ENCODE results near the gene REEP5. TPM values are rescaled to one million over a fixed set of nuclear protein-coding genes. Genes with fewer than 3 reads are reported as not detected.
"Not testable (repeated sequence)": the region's sequence is repeated elsewhere in the genome, so short reads cannot be mapped to it uniquely, and the experiment has no call there.

The REEP5 gene
- total RNA-seq, result 52.6 and 94.5 TPM in 2 replicates

DNA sequence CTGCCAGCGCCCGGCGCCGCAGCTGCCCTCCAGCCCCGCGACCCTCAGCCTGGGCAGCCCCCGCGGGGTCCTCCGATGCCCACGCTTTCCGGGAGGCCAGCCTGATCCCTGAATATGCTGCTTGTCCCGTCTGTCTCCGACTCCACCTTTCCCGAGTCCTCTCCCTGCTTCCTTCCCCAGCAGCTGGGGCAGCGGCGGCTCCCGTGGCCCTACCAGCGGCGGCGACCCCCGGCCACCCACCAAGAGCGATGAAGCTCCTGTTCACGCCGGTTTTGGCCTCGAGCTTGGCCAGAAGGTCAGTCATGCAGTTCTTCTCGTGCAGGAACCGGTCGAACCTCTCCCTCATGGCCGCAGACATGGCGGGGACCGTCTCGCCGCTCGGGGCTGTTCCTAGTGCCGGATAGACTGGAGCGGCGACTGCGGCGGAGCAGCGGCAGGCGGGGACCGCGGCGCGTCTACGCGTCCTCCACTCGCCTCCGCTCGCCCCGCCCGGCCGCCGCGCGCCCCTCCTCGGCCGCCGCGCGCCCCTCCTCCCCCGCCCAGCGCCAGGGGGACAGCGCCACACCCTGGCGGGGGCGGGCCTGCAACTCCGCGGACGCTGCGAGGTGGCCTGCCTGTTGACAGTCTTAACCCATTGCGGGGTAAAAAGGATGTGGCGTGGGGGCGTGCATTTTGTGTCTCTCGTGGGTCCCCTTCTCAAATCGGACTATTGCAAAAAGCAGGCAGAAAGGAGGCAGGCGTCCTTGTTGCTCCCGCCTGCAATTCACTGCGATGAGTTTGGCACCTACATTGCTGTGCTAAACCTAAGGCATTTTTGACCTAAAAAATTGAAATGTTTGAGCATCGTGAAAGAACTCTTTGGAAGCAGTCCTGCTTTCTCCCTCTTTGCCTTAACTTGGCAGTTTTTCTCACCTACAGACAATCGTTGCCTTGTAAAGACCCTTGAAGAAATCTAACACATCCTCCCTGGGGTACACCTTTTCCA, at the start of gene REEP5:
REEP5 (minus strand) TSS at position 395 of the 985 bp plus-strand sequence; CDS start at position 358, 37 bp downstream.
- DNase-seq (ENCODE audit: low read depth), result peak; percentile 34

DNA sequence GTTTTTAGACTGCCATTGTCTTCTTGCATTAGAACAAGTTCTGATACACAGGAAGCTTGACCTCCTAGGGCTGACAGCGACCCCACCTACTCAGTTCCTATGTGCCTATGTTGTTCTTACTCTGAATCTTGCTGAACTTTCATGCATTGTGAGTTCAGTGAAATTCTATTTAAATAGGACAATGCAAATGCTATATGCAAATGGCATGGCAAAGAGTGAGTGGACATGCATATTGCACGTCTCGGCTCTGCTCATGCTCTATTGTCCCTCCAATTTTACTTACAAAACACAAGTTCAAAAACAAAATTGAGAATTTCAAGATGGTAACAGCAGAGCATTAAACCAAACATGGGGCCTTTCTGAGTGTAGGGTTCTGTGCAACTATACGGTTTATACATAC, 49.2 kb upstream of the REEP5 start:
- no peak for DNase-seq (ENCODE audit: low read depth)

DNA sequence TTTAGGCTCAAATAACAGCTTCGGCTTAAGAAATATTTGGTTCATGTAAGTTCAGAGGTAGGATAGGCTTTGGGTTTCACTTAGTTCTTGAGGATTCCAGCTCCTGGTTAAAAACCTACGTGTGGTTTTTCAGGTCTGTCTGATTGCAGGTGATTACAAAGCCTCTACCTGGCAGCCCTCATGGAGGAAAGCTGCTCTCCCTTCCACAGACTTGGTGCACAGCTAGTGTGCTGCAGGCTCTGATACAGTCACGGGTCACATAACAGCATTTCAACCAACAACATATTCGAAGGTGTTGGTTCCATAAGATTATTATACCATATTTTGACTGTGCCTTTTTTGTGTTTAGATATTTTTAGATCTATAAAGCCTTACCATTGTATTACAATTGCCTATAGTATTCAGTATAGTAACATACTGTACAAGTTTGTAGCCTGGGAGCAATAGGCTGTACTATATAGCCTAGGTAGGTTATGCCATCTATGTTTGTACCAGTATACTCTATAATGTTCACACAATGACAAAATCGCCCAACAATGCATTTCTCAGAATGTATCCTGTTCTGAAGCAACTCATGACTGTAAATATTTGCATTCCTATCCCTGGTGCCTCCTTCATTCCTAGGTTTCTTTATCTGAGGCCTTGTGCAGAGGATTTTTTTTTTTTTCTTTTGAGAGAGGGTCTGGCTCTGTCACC, 46.5 kb upstream of the REEP5 start:
- no peak for DNase-seq (ENCODE audit: low read depth)

DNA sequence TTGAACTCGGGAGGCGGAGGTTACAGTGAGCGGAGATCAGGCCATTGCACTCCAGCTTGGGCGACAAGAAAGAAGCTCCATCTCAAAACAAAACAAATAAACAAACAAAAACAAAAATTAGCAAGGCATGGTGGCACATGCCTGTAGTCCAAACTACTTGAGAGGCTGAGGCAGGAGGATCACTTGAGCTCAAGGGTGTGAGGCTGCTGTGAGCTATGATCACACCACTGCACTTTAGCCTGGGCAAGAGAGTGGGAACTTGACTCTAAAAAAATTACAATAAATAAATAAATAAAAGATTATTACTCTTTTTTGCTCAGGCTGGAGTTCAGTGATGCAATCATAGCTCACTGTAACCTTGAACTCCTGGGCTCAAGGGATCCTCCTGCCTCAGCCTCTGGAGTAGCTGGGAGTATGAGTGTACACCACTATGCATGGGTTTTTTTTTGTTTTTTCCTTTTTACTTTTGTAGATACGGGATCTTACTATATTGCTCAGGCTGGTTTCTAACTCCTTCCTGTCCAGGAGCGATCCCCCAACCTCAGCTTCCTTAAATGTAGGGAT, 45.6 kb upstream of the REEP5 start:
- DNase-seq (ENCODE audit: low read depth), result no peak

DNA sequence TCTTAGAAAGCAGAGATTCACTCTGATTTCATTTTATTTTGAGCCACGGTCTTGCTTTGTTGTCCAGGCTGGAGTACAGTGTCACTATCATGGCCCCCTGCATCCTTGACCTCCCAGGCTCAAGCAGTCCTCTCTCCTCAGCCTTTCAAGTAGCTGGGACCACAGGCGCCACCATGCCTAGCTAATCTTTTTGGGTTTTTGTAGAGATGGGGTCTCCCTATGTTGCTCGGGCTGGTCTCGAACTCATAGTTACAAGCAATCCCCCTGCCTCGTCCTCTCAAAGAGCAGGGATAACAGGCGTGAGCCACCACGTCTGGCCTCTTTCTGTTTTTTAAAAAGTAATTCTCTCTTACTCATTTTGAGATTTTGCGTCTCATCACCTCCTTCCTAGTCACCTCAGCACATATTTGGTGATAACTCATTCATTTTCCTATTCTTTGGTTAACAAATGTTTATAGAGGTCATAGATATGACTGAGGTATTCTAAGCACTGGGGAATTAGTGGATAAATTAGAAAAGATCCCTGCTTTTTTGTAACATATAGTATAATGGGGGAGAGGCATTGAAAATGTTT, 43.8 kb upstream of the REEP5 start:
- no peak for DNase-seq (ENCODE audit: low read depth)

DNA sequence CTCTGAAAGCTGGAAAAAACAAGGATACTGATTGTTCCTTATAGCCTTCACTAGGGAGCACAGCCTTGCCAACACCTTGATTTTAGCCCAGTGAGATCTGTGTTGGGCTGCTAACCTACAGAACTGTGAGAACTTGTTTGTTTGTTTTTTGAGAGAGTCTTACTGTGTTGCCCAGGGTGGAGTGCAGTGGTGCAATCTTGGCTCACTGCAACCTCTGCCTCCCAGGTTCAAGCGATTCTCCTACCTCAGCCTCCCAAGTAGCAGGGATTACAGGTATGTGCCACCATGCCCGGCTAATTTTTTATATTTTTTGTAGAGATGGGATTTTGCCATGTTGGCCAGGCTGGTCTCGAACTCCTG, 41.3 kb upstream of the REEP5 start:
- not testable (repeated sequence) for DNase-seq (ENCODE audit: low read depth)

DNA sequence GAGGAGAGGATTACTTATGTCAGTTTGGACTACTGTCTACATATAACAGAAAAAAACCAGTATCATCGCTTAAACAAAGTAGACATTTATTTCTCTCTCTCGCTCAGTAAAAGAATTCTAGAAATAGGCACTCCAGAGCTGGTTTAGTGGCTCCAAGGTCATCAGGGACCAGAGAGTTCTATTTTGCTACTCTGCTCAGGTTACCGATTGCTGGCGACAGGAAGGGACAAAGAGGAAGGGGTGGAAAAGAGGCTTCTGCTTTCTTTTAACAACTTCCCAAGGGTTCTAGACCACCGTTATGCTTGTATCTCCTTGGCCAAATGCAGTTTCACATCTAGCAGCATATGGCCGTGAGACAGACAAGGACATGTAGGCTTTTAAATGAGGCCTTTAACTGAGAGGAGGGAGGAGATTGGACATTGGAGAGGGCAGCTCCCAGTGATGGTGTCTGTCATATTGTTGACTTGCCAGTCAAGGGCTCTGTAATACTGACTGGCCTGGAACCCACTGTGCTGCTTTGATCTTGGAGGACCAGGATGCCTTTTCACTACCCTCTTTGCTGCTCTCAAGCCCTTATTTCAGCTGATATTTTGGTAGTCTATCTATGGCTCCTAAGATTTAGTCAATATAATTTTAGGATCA, 39.0 kb upstream of the REEP5 start:
- no peak for DNase-seq (ENCODE audit: low read depth)

DNA sequence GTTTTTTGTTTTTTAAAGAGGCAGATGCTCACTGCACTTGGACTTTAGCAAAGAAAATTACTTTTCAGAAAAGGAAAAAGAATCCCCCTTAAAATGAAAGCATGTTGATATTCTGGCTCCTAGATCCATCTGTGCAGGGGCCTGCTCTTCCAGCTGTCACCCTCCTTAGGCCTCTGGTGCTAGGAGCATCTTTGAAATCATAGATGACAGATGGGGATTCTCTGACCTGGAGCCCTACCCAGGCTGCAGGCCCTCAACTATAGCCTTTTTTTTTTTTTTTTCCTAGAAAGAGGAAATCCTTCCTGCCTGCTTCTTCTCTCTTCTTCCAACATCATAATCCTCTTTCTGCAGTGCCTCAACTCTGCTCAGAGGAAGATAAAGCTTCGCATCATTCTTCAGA, 38.3 kb upstream of the REEP5 start:
- DNase-seq (ENCODE audit: low read depth), result no peak

DNA sequence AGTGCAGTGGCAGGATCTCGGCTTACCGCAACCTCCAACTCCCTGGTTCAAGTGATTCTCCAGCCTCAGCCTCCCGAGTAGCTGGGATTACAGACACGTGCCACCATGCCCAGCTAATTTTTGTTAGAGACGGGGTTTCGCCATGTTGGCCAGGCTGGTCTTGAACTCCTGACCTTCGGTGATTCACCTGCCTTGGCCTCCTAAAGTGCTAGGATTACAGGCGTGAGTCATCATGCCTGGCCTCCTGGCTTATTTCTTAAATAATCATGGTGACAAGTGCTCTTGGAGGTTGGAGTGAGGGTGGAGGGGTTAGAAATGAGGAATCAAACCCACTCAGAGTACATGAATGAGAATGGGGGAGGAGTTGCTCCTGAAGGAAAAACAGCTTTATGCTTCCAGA, 37.8 kb upstream of the REEP5 start:
- DNase-seq (ENCODE audit: low read depth), result peak; percentile 95

DNA sequence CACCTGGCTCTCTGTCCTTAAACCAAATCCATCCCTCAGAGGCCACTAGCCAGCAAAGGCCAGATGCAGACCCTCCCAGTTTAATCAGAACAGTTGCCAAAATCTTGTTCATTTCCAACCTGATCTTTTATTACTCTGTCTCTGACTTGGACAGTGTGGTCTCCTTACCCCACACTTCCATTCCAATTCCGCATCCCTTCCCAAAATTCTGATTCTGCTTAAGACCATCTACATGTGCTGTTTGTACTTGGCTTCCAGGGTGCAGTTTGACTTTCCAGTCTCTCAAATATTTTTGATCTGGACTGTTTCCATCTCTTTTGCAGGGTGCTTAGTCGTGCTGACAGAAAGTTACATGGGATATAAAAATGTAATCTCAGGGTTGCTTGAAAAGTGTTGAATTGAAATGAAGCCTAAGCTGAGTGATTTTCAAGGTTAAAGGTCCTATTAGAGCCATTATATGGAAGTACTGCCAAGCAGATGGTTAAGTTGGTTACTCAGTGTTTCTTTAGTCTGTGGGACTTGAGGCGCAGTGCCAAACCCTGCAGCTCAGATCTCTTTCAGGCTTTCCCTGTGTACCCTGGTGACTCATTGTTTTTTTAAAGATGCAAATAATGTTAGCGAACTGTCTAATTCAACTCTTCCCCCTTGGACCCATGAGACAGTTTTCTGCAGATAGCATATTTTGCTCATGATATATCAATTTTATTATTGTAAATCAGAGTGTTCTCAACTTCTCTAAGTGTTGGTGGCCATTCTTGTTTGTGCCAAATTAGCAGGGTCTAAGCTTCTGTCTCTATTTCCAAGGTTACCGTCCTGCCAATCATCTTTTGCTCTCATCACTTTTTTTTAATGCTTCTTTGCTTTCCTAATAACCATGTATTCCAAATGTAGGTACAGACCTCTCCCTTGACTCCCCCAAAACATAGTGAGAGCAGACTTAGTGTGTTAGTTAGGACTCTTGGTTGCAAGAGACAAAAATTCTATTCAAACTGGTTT, 36.4 kb upstream of the REEP5 start:
- DNase-seq (ENCODE audit: low read depth), result peak; percentile 98

DNA sequence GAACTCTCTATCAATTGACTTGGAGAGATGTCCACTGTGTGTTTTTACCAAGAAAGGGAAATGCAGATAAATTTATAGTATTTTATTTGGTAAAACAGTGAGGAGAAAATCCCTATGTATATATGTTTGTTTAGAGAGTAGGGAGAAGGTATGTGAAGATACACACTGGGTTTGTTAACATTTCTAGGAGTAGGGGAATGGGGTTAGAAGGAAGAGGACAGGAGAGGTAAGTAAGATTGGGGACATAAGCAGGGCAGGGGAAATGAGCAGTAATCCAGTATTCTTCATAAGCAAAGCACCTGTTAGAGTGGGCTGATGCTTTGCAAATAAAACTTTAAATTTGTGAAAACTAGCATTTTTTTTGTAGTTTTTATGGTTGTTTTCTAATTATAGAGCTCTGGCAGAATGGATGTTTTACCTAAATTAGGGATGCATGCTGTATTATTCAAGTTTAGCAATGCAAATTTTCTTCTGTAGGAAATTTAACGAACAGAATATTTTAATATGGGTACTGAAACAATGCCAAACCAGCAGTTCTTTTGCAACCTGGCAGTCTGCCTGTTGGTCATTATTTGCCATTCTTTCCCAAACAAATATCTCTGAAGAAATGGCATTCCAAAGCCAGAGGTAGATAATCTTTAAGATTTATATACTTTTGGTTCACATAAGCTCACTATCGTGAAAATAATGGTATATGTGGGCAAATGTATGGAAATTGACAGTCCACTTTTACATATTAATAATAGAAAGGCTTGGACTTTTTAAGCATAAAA, 35.2 kb upstream of the REEP5 start:
- peak; percentile 48 for DNase-seq (ENCODE audit: low read depth)

DNA sequence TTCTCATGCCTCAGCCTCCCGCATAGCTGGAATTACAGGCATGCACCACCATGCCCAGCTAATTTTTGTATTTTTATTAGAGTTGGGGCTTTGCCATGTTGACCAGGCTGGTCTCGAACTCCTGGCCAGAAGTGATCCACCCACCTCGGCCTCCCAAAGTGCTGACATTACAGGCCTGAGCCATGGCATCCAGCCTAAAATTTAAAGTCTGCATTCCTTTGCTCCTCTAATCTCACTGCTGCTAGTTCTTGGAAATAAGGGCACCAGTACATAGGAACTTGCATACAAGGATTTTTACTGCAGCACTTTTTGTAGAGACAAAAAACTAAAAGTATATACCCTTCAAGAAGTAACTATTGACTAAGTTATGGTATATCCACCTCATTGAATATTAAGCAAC, 34.6 kb upstream of the REEP5 start:
- no peak for DNase-seq (ENCODE audit: low read depth)

DNA sequence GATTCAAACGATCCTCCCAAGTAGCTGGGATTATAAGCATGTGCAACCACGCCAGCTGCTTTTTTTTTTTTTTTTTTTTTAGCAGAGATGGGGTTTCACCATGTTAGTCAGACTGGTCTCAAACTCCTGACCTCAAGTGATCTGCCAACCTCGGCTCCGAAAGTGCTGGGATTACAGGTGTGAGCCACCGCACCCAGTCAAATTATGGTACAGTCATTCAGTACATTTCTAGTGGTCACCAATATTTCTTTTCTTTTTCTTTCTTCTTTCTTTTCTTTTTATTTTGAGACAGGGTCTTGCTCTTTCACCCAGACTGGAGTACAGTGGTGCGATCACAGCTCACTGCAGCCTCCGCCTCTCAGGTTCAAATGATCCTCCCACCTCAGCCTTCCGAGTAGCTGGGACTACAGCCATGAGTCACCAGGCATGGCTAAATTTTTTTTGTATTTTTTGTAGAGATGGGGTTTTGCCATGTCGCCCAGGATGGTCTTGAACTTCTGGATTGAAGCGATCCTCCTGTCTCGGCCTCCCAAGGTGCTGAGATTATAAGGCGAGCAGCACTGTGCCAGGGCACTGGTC, 29.2 kb upstream of the REEP5 start:
- DNase-seq (ENCODE audit: low read depth), result no peak

DNA sequence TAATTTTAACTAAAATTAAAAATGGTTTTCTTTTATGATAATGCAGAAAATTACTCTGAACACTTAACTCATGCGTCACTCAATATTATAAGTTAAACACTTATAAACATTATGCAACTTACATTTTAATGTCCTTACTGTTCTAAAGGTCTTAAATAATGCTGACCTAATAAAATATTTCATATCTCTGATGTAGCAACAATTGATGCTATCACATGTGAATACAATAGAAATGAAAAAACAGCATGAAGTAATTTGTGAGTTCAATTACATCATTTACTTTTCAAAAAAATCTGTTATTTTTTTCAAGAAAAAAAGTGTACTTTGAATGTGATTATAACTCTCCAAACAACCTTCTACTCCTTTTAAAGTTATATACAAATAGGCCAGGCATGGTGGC, 26.4 kb upstream of the REEP5 start:
- DNase-seq (ENCODE audit: low read depth), result no peak

DNA sequence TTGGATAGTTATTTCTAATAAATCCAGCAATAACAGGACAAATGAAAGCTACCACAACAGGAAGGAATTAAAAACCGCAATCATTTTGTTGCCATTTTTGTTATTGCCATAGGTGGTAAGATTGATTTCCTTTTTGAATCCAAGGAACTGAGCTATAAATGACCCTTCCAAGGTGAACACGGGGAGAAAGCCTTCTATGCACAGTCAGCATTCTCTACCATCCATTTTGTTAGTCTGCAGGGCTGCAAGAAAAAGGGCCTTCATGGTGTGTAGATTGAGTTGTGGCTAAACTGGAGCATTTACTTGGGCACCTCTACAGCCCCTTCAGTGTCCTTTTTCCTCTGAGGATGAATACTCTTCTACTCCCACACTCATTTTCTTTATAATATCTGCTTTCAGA, 18.6 kb upstream of the REEP5 start:
- no peak for DNase-seq (ENCODE audit: low read depth)

DNA sequence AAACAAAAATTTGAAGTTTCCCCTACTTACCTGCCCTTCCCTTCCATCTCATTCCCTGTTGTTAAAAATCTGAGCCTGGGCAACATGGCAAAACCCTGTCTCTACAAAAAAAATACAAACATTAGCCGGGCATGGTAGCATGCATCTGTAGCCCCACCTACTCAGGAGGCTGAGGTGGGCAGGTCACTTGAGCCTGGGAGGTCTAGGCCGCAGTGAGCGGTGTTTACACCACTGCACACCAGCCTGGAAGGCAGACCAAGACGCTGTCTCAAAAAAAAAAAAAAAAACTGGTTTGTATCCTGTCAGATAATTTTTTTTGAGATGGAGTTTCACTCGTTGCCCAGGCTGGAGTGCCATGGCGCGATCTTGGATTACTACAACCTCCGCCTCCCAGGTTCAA, 16.3 kb upstream of the REEP5 start:
- no peak for DNase-seq (ENCODE audit: low read depth)

DNA sequence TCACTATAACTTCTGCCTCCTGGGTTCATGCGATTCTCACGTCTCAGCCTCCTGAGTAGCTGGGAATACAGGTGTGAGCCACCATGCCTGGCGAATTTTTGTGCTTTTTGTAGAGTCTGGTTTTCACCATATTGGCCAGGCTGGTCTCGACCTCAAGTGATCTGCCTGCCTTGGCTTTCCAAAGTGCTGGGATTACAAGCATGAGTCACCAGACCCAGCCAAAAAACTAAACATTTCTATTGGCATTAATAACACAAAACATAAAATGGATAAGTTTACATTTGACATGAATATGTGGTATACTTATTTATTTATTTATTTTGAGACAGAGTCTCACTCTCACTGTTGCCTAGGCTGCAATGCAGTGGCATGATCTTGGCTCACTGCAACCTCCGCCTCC, 13.6 kb upstream of the REEP5 start:
- no peak for DNase-seq (ENCODE audit: low read depth)

DNA sequence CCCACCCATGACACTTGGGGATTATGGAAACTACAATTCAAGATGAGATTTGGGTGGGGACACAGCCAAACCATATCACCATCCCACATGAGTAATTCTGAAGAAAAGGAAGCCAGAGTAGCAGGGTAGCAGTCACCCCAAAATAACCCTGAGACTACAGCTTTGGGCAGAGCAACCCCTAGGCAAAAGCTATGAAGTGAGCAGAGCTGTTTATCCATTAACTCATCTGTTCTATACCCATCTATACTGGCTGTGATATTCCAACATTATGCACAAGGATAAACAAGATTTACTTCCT, 12.3 kb upstream of the REEP5 start:
- no peak for DNase-seq (ENCODE audit: low read depth)

DNA sequence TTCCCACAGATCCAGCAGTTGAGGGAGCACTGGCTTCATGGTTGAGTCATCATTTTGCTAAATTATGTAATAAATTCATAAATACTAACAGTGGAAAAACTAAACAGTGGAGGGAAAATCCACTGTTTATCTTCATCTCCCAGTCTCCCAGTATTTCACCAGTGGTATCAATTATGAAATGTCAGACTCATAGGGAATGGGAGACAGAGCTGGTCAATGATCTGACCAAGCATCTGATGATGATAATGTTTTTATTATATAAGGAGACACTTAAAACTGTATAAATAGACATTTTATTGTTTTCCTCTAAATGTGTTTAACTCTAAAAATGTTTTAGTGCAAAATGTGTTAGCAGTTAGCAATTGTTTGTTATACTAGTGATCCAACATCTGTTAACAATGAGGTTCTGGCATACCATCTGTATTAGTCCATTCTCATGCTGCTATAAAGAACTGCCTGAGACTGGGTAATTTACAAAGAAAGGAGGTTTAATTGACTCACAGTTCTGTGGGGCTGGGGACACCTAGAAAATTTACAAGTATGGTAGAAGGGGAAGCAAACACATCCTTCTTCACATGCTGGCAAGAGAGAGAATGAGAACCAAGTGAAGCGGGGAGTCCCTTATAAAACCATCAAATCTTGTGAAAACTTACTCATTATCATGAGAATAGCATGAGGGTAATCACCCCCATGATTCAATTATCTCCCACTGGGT, 11.8 kb upstream of the REEP5 start:
- peak; percentile 36 for DNase-seq (ENCODE audit: low read depth)
